Stimulated activated naive CD8-positive, alpha-beta T cell treated with anti-CD3 and anti-CD28 coated beads, Interleukin-15, amount 100 ng/mL, for 72 hours (primary cell): ENCODE results near the gene CYTL1.
A peak's percentile ranks its signal among the peaks of the same experiment; 100 is the strongest.

Experiments used
- ATAC-seq: fragments of 150-1000 bp; cut with Tn5 transposase; 2 replicates; pipeline ENCODE4 v1.10.0; 2021; ENCODE audit warnings: mild to moderate bottlenecking, moderate library complexity
- DNase-seq, 2 donors: peaks; one replicate each; pipeline ENCODE4 v3.0.0; 2021 to 2022
- H3K27ac Mint-ChIP-seq, 2 donors: one replicate each; pipeline ENCODE4 v1.8.0; 2022; ENCODE audit warnings: mild to moderate bottlenecking in 2 of 2, mixed read lengths in 2 of 2, moderate library complexity in 2 of 2
- H3K27me3 Mint-ChIP-seq: one replicate; pipeline ENCODE4 v1.8.0; 2022; ENCODE audit warnings: mixed read lengths
- H3K4me1 Mint-ChIP-seq: one replicate; pipeline ENCODE4 v1.8.0; 2022; ENCODE audit warnings: mild to moderate bottlenecking, mixed read lengths
- H3K4me3 Mint-ChIP-seq, 2 donors: one replicate each; pipeline ENCODE4 v1.8.0; 2022; ENCODE audit warnings: mild to moderate bottlenecking in 2 of 2, mixed read lengths in 2 of 2, moderate library complexity in 1 of 2
- H3K9me3 Mint-ChIP-seq, 2 donors: one replicate each; pipeline ENCODE4 v1.8.0; 2022; ENCODE audit warnings: mixed read lengths in 2 of 2

The CYTL1 gene

DNA sequence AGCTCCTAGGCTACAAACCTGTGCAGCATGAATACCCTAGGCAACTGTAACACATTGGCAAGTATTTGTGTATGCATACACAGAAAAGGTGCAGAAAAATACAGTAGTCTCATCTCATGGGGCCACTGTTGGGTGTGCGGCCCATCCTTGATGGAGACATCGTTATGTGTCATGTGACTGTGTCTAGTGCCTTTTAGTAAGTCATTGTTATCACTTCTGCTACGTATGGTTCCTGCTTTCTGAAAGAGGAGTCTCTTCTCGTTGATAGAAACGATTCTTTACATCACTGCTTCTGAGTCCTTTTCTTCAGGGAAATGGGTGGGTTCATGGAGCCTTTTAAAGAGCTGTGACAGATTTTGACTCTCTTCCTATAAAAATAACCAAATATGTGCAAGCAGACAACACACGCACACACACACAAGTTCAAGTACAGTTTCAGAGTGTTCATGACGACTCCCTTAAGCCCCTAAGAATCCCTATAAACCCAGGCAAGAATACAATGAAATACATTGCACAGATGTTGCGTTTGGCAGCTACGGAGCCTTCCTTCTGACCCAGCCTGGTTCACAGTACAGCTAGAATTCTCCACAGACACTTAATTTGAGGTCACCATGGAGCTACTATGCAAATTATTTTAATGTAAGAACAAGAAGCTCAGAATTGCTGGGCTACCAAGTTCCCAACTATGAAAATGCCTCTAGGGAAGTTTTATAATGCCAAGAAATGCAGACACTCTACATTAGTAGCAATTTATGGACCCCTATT, 21.8 kb upstream of the CYTL1 start:
- peaks cover 26% of the 10 kb centered on the region for H3K27me3 Mint-ChIP-seq
- peaks cover 8% of the 10 kb centered on the region for H3K4me1 Mint-ChIP-seq
- ATAC-seq = no peak
- no peak overlapping the region for H3K4me3 Mint-ChIP-seq
- peaks cover 4 to 8% of the 10 kb centered on the region in 2 donors for H3K9me3 Mint-ChIP-seq
- H3K27ac Mint-ChIP-seq = no peak overlapping the region
- DNase-seq = no peak

DNA sequence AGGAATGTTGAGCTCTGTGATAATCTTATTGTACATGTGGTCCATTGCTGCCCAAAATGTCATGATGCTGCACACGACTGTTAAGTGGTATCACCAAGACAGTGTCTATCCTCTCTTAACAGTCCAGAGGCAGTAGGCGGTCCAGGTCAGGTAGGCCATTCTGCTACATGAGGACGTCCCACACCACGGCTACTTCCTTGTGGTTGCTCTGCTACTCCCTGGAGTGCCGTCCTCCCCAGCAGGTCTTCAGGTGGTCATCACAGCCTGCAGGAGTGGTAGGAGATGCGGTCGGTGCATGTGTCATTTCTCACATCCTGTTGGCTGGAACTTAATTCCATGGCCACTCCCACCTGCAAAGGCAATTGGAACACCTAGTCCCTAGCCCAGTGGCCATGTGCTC, 20.5 kb upstream of the CYTL1 start:
- Mint-ChIP-seq H3K27ac (no peak overlapping the region), H3K9me3 (peaks cover 0 to 2% of the 10 kb centered on the region in 2 donors), H3K4me3 (no peak overlapping the region), H3K4me1 (peaks cover 2% of the 10 kb centered on the region), H3K27me3 (peaks cover 22% of the 10 kb centered on the region)
- no peak for DNase-seq
- no peak for ATAC-seq

DNA sequence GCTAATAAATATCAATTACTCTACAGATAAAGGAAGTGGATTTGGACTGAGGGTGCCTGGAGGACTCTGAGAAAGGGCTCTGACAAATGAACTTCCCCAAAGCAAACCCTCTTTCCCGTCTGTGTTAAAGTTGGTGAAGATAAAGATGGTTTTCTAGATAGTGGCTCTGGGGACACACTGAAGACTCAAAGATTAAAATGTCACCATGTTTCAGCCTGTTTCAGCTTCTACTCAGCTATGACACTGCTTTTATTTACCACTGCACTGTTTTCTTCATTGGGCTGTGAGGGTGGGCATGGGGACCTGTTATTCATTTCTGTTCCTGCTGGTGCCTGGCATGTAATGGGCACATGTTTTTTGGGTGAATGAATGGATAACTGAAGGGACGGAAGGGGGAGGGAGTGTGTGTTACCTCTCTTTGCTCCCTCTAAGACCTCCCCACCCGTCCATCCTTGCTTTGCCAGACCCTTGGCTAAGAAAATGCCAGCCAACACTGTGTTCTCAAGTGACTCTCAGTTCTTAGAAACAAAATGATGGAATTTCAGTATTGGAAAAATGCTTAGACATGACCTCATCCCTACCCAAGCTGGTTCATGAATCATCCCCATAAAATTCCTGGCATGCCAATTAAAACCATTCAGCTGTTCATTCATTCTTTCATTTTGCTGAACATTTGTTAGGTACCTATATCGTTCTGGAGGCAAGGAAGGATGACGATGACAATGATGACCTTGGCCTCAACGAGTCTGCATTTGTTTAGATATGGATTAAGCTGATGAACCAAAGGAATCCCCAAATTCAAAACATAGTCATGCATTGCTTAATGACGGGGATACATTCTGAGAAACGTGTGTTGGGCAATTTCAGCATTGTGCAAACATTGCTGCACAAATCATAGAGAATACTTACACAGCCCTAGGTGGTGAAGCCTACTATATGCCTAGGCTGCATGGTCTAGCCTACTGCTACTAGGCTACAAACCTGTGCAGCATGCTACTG, 18.6 kb upstream of the CYTL1 start:
- ATAC-seq = no peak
- DNase-seq = no peak
- Mint-ChIP-seq H3K4me3 (no peak overlapping the region), H3K9me3 (no peaks in the 10 kb centered on the region), H3K27me3 (peaks cover 8% of the 10 kb centered on the region), H3K4me1 (peaks cover 11% of the 10 kb centered on the region), H3K27ac (no peak overlapping the region)

DNA sequence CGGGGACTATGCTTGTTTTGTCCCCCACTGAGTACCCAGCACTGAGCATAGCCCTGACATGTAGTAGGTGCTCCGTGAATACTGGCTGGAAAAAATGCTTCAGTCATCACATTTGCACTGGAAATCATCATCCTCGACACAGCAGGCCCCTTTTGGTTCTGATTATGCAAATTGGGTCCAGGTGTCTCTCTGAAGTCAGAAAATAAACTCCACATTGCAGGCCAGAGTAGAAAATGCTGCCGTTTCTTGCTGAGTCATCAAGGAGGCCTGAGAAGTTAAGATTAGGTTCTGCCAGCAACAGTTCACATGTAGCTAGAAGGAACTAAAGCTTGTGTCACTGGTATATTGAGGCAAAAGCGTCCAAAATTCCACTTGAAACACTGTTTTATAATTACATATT, 17.0 kb upstream of the CYTL1 start:
- Mint-ChIP-seq H3K27ac (no peak overlapping the region), H3K4me3 (no peak overlapping the region), H3K9me3 (no peaks in the 10 kb centered on the region), H3K27me3 (peaks cover 8% of the 10 kb centered on the region), H3K4me1 (peaks cover 12% of the 10 kb centered on the region)
- DNase-seq = no peak
- ATAC-seq = no peak

DNA sequence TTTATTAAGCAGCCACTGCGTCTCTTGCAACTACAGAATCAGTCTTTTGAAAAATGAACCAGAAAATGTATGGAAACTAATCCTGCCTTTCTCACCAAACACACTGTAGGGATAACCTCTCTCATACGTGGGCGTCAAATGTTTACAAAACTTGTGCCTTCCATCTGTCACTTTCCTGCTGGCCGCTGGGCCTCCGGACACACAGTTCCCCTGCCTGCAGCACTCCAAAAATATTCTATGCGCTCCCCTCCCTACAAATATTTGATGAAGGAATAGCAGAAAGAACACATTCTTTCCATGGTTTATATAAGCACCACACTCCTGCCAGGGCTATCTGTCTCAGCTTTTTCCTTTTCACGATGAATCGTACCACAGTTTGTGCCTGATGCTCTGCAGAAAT, 14.9 kb upstream of the CYTL1 start:
- H3K27ac Mint-ChIP-seq = no peak overlapping the region
- no peaks in the 10 kb centered on the region for H3K9me3 Mint-ChIP-seq
- peaks cover 12% of the 10 kb centered on the region for H3K4me1 Mint-ChIP-seq
- no peak for DNase-seq
- no peak for ATAC-seq
- no peak overlapping the region for H3K4me3 Mint-ChIP-seq
- H3K27me3 Mint-ChIP-seq = peaks cover 11% of the 10 kb centered on the region

DNA sequence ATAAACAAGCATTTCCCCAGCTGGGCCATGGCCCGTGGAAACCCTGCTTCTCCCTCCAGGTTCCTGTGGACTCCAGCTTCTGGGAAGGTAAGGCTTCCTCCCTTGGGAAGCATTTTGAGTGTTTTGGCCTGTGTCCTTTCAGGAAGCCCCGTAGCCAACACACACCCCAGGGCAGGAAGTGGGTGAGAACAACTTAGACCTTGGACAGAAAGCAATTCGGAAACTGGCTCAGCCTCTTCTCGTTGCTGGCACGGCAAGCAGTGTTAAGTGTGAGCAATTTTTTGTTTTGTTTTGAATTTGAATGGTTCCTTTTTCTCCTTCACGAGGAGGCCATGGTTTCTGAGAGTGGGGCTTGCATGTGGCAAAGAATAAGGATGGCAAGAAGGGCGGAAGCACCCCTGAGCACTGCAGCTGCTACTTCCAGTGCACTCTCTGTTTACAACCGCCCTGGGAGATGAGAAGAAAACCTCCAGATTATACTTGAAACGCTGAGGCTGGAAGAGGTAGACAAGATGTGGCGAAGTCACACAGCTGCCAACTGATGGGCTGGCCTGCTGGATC, 14.1 kb upstream of the CYTL1 start:
- ATAC-seq (peak; percentile 43), DNase-seq (no peak)
- H3K4me1 Mint-ChIP-seq = peaks cover 12% of the 10 kb centered on the region
- H3K27me3 Mint-ChIP-seq = peaks cover 15% of the 10 kb centered on the region
- peak overlapping the region in 1 of 2 donors; percentile 75 for H3K27ac Mint-ChIP-seq
- no peaks in the 10 kb centered on the region for H3K9me3 Mint-ChIP-seq
- peak overlapping the region; percentile 21 to 54 for H3K4me3 Mint-ChIP-seq

DNA sequence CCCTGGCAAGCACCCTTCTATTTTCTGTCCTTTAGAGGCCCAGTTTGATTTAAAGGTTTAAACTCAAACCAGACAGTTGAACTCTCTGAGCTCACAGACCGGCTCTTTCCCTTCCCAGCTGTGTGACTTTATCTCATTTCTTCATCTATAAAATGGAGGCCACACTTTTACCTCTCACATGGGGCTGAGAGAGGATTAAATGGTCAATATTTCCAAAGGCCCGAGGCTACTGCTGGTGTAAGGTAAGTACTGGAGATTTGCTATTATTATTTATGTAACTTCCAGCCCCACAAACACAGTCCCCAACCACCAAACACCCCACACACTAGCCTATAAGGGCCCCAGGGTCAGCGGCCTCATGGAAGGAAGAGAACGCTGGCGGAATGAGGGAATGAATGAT, 13.6 kb upstream of the CYTL1 start:
- H3K9me3 Mint-ChIP-seq = no peaks in the 10 kb centered on the region
- H3K4me3 Mint-ChIP-seq = no peak overlapping the region
- ATAC-seq (no peak), DNase-seq (no peak)
- peaks cover 15% of the 10 kb centered on the region for H3K27me3 Mint-ChIP-seq
- peaks cover 12% of the 10 kb centered on the region for H3K4me1 Mint-ChIP-seq
- H3K27ac Mint-ChIP-seq = peak overlapping the region in 1 of 2 donors; percentile 1

DNA sequence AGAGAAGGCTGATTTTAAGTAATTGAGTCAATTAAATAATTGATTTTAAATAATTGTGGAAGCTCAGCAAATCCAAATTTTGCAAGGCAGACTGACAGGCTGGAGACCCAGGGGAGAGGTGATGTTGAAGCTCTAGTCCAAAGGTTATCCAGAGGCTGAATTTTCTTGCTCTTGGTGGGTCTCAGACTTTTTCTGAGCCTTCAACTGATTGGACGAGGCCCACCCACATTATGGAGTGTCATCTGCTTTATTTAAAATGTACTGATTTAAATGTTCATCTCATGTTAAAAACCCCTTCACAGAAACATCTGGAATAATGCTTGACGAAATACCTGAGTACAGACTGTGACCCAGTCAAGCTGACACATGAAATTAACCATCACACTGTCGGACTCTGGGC, 11.7 kb upstream of the CYTL1 start:
- ATAC-seq = no peak
- no peak overlapping the region for H3K27ac Mint-ChIP-seq
- peaks cover 12% of the 10 kb centered on the region for H3K4me1 Mint-ChIP-seq
- no peak for DNase-seq
- no peaks in the 10 kb centered on the region for H3K9me3 Mint-ChIP-seq
- peaks cover 15% of the 10 kb centered on the region for H3K27me3 Mint-ChIP-seq
- H3K4me3 Mint-ChIP-seq = no peak overlapping the region

DNA sequence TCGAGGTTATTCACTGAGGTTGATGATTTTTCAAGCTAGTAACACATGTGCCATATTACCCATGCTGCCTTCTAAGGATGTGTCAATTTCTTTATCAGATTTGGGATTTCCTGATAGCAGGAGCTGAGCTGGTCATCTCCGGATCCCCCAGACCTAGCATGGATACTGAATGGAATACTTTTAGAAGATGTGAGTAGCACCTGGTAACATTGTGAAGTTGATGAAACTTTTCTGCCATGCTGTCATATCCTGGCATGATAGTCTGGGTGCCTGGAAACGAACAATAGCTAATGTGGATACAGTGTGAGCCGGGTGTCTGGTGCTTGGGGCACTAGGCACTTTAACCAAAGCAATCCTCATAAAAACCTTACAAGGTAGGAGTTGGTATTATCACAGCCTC, 11.0 kb upstream of the CYTL1 start:
- Mint-ChIP-seq H3K4me3 (no peak overlapping the region), H3K27ac (no peak overlapping the region), H3K27me3 (peaks cover 11% of the 10 kb centered on the region), H3K4me1 (peaks cover 12% of the 10 kb centered on the region), H3K9me3 (no peaks in the 10 kb centered on the region)
- no peak for ATAC-seq
- DNase-seq = no peak

DNA sequence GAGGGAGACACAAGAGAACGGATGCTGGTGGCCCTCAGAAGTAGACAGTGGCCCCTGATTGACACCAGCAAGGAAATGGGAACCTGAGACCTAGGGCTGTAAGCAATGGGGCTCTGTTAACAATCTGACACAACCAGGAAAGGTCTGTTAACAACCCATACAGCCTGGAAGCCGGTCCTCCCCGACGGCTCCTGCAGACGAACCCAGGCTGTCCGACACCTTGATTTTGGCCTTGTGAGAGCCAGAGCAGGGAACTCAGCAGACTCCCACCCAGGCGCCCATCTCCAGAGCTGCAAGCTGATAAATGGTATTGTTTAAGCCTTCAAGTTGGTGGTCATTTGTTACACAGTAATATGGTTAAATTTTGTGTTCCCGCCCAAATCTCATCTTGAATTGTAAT, 10.2 kb upstream of the CYTL1 start:
- Mint-ChIP-seq H3K4me1 (peaks cover 12% of the 10 kb centered on the region), H3K27me3 (peaks cover 7% of the 10 kb centered on the region)

DNA sequence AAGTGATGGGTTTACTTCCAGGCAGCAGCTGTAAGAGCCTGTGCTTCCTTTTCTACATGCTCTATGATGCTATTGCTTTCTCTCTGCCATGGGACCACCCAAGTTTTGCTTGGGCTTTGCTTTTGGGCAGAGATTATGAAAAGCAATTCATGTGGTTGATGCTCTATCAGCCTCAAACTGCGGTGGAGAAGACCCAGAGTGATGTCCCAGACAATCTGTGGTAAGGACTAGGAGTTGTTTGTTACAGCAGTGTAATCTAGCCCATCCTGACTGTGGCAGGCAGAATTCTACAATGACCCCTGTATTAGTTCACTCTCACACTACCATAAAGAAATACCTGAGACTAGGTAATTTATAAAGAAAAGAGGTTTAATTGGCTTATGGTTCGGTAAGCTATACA, 9.2 kb upstream of the CYTL1 start:
- Mint-ChIP-seq H3K4me3 (no peak overlapping the region), H3K9me3 (no peaks in the 10 kb centered on the region), H3K27ac (no peak overlapping the region), H3K4me1 (peaks cover 8% of the 10 kb centered on the region), H3K27me3 (peaks cover 7% of the 10 kb centered on the region)
- ATAC-seq = no peak
- no peak for DNase-seq

More for the DNA sequence above, 10.2 kb upstream of the CYTL1 start:
- H3K27ac Mint-ChIP-seq = no peak overlapping the region
- H3K9me3 Mint-ChIP-seq = no peaks in the 10 kb centered on the region
- H3K4me3 Mint-ChIP-seq = no peak overlapping the region
- no peak for DNase-seq
- no peak for ATAC-seq

DNA sequence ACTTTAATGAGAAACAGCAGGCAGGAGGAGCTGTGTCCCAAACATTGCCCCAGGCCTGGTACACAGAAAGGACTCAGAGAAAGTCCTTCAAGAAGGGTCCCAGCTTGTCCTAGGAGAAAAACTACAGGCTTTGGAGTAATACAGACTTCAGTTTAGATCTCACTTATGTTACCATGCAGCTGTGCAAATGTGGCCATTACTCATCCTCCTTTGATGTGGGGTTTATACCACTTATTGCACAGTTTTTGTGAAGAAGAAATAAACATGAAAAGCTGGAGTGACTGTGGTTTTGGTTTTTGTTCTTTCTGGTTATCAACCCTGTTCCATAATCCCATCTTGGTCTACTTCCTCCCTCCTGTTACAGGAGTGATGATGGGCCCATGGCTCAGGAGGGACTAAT, 8.1 kb upstream of the CYTL1 start:
- Mint-ChIP-seq H3K27ac (peak overlapping the region in 1 of 2 donors; percentile 27), H3K4me1 (no peaks in the 10 kb centered on the region), H3K4me3 (no peak overlapping the region), H3K27me3 (peaks cover 7% of the 10 kb centered on the region), H3K9me3 (no peaks in the 10 kb centered on the region)
- no peak for DNase-seq
- no peak for ATAC-seq

DNA sequence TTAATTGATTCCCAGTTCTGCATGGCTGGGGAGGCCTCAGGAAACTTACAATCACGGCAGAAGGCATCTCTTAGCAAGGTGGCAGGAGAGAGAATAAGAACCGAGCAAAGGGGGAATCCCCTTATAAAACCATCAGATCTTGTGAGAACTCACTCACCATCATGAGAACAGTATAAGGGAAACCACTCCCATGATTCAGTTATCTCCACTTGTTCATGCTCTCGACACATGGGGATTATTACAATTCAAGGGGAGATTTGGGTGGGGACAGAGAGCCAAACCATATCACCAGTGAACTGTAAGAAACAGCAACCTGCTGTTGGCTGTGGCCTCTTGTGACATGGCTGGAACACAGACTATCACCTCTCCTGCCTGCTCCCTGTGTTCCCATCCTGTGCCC, 7.1 kb upstream of the CYTL1 start:
- Mint-ChIP-seq H3K9me3 (no peaks in the 10 kb centered on the region), H3K4me1 (no peaks in the 10 kb centered on the region), H3K4me3 (no peak overlapping the region), H3K27me3 (peaks cover 7% of the 10 kb centered on the region), H3K27ac (no peak overlapping the region)
- DNase-seq (no peak), ATAC-seq (no peak)

DNA sequence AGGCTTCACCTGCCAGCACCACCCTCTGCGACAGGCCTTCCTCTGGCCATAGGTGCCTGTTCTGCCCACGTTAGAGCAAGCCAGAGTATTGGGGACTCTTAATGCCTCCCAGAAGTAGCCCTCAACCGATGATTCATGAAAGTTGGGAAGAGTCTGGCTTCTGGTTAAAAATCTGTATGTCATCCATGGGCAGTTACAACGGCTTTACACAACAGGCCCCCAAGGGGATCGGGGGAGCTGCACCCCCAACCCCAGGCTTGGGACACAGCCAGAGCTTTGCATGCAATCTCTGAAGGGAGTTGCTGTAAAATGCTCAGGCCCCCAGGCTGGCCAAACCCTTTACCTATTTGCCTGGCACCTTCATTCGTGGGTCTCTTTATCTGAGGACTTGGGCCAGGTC, 5.4 kb upstream of the CYTL1 start:
- H3K27me3 Mint-ChIP-seq = peaks cover 7% of the 10 kb centered on the region
- H3K4me1 Mint-ChIP-seq = peaks cover under 1% of the 10 kb centered on the region
- DNase-seq (no peak), ATAC-seq (no peak)
- H3K4me3 Mint-ChIP-seq = no peak overlapping the region
- H3K9me3 Mint-ChIP-seq = no peaks in the 10 kb centered on the region
- no peak overlapping the region for H3K27ac Mint-ChIP-seq

DNA sequence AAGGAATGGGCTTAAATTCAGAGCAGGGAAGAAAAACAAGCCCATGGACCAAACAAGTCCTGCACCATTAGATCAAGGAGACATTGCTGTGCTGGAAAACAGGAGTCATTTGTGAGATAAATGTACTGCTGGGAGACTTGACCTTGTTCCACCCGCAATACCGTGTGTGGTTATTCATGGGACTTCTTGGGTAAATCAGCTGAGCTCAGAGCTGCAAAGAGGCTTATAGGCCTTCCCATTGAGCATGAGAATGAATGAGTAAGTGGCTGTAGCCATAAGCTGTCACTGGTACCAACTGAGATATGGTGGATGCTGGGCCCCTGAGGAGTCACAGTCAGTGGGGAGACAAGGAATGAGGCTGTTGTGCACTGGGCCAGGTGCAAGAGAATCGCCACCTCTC, 2.3 kb upstream of the CYTL1 start:
- ATAC-seq (no peak), DNase-seq (no peak)
- Mint-ChIP-seq H3K4me1 (peaks cover 14% of the 10 kb centered on the region), H3K27me3 (peaks cover 27% of the 10 kb centered on the region), H3K4me3 (no peak overlapping the region), H3K27ac (no peak overlapping the region), H3K9me3 (no peaks in the 10 kb centered on the region)

DNA sequence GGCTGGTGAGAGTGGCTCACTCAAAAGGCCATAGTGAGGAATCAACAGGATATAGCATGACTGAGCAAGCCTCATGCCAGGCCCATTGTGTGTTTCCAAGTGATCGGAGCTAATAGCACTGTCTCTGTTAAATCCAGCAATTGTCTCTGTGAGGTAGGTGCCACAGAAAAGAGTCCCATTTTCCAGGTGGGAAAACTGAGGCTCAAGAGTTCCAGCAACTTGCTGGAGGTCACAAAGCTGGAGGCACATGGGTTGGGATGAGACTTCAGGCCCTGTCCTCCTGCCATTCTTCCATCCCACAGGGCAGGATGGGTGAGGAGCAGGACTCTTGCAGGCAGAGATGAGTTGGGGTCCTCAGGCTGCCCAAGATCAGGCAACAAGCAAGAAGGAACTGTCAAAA, 1.1 kb upstream of the CYTL1 start:
- peaks cover 14% of the 10 kb centered on the region for H3K4me1 Mint-ChIP-seq
- DNase-seq (no peak), ATAC-seq (no peak)
- peaks cover 36% of the 10 kb centered on the region for H3K27me3 Mint-ChIP-seq
- H3K27ac Mint-ChIP-seq = no peak overlapping the region
- no peak overlapping the region for H3K4me3 Mint-ChIP-seq
- H3K9me3 Mint-ChIP-seq = no peaks in the 10 kb centered on the region
